Measurements from ENCODE around the gene FAP. TPM values are rescaled to one million over a fixed set of nuclear protein-coding genes. Genes with fewer than 3 reads are reported as not detected.
A peak's percentile ranks its signal among the peaks of the same experiment; 100 is the strongest.

The FAP gene
- total RNA-seq = 100 to 1,000 TPM in 1 of 4 donors, 10 to 100 TPM in 3; 10.5 to 167 (median 25.9) TPM

- Histone ChIP-seq H3K27ac (peak within 1 kb of the TSS; percentile 76 to 77), H3K4me1 (peaks cover 0 to 7% of the 10 kb centered on the region in 2 donors), H3K9me3 (no peaks in the 10 kb centered on the region), H3K27me3 (no peaks in the 10 kb centered on the region), H3K36me3 (no peaks in the 10 kb centered on the region), H3K4me3 (peak within 1 kb of the TSS; percentile 28 to 31)
- intact Hi-C loops (cut with DNase I; ENCODE audit: low total_unique reads) = no loop called here
- DNase-seq = peak; percentile 47 to 65
- TF ChIP-seq POLR2A (IDR thresholded peaks at IDR 0.05) (no peak), CTCF (IDR thresholded peaks at IDR 0.05) (no peak)
Measured at GRCh38 chr2:162243294-162243693, at the start of gene FAP. FAP (minus strand) TSS chr2:162243445; CDS start chr2:162243327, 118 bp downstream.

- TF ChIP-seq CTCF (IDR thresholded peaks at IDR 0.05) = no peak
- intact Hi-C loops (cut with DNase I; ENCODE audit: low total_unique reads) = no loop called here
- no peak for DNase-seq
- Histone ChIP-seq H3K27me3 (no peaks in the 10 kb centered on the region), H3K36me3 (no peaks in the 10 kb centered on the region), H3K4me1 (no peaks in the 10 kb centered on the region), H3K4me3 (no peak overlapping the region), H3K9me3 (no peaks in the 10 kb centered on the region), H3K27ac (no peak overlapping the region)
Measured at GRCh38 chr2:162291748-162292147, 48.5 kb upstream of the FAP start.

- intact Hi-C loops (cut with DNase I; ENCODE audit: low total_unique reads) = no loop called here
- no peak for TF ChIP-seq CTCF (IDR thresholded peaks at IDR 0.05)
- no peak for TF ChIP-seq POLR2A (IDR thresholded peaks at IDR 0.05)
- H3K4me3 ChIP-seq = no peak overlapping the region
- no peaks in the 10 kb centered on the region for H3K4me1 ChIP-seq
- H3K27ac ChIP-seq = no peak overlapping the region
- no peaks in the 10 kb centered on the region for H3K36me3 ChIP-seq
- DNase-seq = no peak
- H3K27me3 ChIP-seq = no peaks in the 10 kb centered on the region
- no peaks in the 10 kb centered on the region for H3K9me3 ChIP-seq
Measured at GRCh38 chr2:162282765-162283425, 39.6 kb upstream of the FAP start.

- Histone ChIP-seq H3K27ac (no peak overlapping the region), H3K9me3 (no peaks in the 10 kb centered on the region), H3K4me3 (no peak overlapping the region), H3K36me3 (no peaks in the 10 kb centered on the region), H3K27me3 (no peaks in the 10 kb centered on the region), H3K4me1 (no peaks in the 10 kb centered on the region)
- TF ChIP-seq POLR2A (IDR thresholded peaks at IDR 0.05) = no peak
- no peak for TF ChIP-seq CTCF (IDR thresholded peaks at IDR 0.05)
- intact Hi-C loops (cut with DNase I; ENCODE audit: low total_unique reads) = no loop called here
- DNase-seq = no peak
Measured at GRCh38 chr2:162280654-162281053, 37.4 kb upstream of the FAP start.

GRCh38 chr2:162277381-162277780, 34.1 kb upstream of the FAP start:
- no peak for TF ChIP-seq CTCF (IDR thresholded peaks at IDR 0.05)
- no peak for TF ChIP-seq POLR2A (IDR thresholded peaks at IDR 0.05)
- H3K27me3 ChIP-seq = no peaks in the 10 kb centered on the region
- no peaks in the 10 kb centered on the region for H3K36me3 ChIP-seq
- H3K27ac ChIP-seq = no peak overlapping the region
- H3K4me3 ChIP-seq = no peak overlapping the region
- intact Hi-C loops (cut with DNase I; ENCODE audit: low total_unique reads) = no loop called here
- H3K4me1 ChIP-seq = no peaks in the 10 kb centered on the region
- no peaks in the 10 kb centered on the region for H3K9me3 ChIP-seq
- DNase-seq = no peak
